ENCODE measurements around the gene STAG3. TPM values are rescaled to one million over a fixed set of nuclear protein-coding genes. Genes with fewer than 3 reads are reported as not detected.
"Not testable (repeated sequence)": the region's sequence is repeated elsewhere in the genome, so short reads cannot be mapped to it uniquely, and the experiment has no call there.

Gene STAG3
- total and polyA plus RNA-seq, 2 of the 4 experiments (the other 2 are of a cell fraction): 0.36 to 0.65 TPM

- ATAC-seq (ENCODE audit: low read depth): no peak
- Histone ChIP-seq H2BK20ac (ENCODE audit: low read depth, low read length) (no peak overlapping the region), H3K27me3 (ENCODE audit: control insufficient read depth, insufficient read depth, low read length) (peaks cover 9% of the 10 kb centered on the region; the same call in 1 of the 2 replicates), H3K56ac (ENCODE audit: extremely low read depth, insufficient read depth, low read length) (no peak overlapping the region), H4K5ac (ENCODE audit: low read depth, low read length) (no peak overlapping the region), H3K4me2 (ENCODE audit: low read depth, low read length) (no peak overlapping the region), H2AK9ac (replicated peaks; ENCODE audit: low read depth, low read length, poor library complexity) (no peak overlapping the region), H3K27ac (ENCODE audit: insufficient read depth, low read length) (no peak overlapping the region), H3K9me1 (ENCODE audit: insufficient read depth, low read length) (no peaks in the 10 kb centered on the region), H3K4me1 (ENCODE audit: control insufficient read depth, insufficient read depth, low read length) (peaks cover 3% of the 10 kb centered on the region), H4K20me1 (ENCODE audit: insufficient read depth, low read length) (no peaks in the 10 kb centered on the region), H4K8ac (ENCODE audit: low read depth in 2 of 2, low read length in 2 of 2) (no peak overlapping the region), H3K14ac (replicated peaks; ENCODE audit: low read depth, low read length) (no peak overlapping the region), H2BK15ac (ENCODE audit: low read depth, low read length) (no peak overlapping the region), H3K36me3 (ENCODE audit: control insufficient read depth, insufficient read depth, low read length) (no peaks in the 10 kb centered on the region), H3K18ac (ENCODE audit: low read depth, low read length) (no peak overlapping the region), H3K79me1 (ENCODE audit: low read depth in 1 of 2, low read length in 2 of 2) (no peaks in the 10 kb centered on the region), H3K9ac (ENCODE audit: low read depth, low read length) (no peak overlapping the region), H2BK5ac (ENCODE audit: low read depth, low read length, poor library complexity, severe bottlenecking) (no peak overlapping the region), H3K23ac (ENCODE audit: low read depth, low read length) (no peak overlapping the region), H4K91ac (ENCODE audit: insufficient read depth, low read depth, low read length) (no peak overlapping the region), H3K4me3 (ENCODE audit: insufficient read depth, low read depth, low read length) (no peak overlapping the region), H3K4ac (ENCODE audit: low read depth, low read length) (no peak overlapping the region), H2AK5ac (ENCODE audit: low read depth, low read length) (no peak overlapping the region), H2BK120ac (ENCODE audit: low read depth, low read length) (no peak overlapping the region), H3K9me3 (ENCODE audit: control insufficient read depth, insufficient read depth, low read length) (no peaks in the 10 kb centered on the region), H2AFZ (replicated peaks; ENCODE audit: low read length, poor library complexity) (no peak overlapping the region)
- no CpG with 5 or more reads among the region's 2 CpGs for WGBS, 2 experiments (ENCODE audit: extremely low coverage in 2 of 2, insufficient read length in 1 of 2)
- in situ Hi-C loops (cut with MboI; ENCODE audit: low sequenced_read_pairs) (no loop called here), intact Hi-C loops (cut with micrococcal nuclease) (no loop called here), dilution Hi-C loops (cut with HindIII; ENCODE audit: low sequenced_read_pairs, unreplicated experiment) (no loop called here)
- TF ChIP-seq CTCF (conservative IDR thresholded peaks at IDR 0.05; ENCODE audit: low read depth, low read length): no peak
- TF ChIP-seq SMC3 (IDR thresholded peaks at IDR 0.05; ENCODE audit: low read depth, low read length): no peak
- ChIA-PET POLR2A (ENCODE audit: unreplicated experiment) (interaction anchor here (0.5 kb wide), 1 partner anchor 760 kb away, joined by 3 read pairs; no protein-coding TSS in a partner anchor), CTCF (no interaction called here)
- no peak for DNase-seq
- no TSS peak for BruUV-seq (replicated peaks)
Observed at GRCh38 chr7:100195222-100195621, 17.5 kb downstream of the STAG3 start.

GRCh38 chr7:100195901-100196322 is 18.2 kb downstream of the STAG3 start:
- H3K4me1 ChIP-seq (ENCODE audit: control insufficient read depth, insufficient read depth, low read length); H3K79me1 ChIP-seq (ENCODE audit: low read depth in 1 of 2, low read length in 2 of 2); in situ Hi-C loops (cut with MboI; ENCODE audit: low sequenced_read_pairs); H2AFZ ChIP-seq (replicated peaks; ENCODE audit: low read length, poor library complexity); H3K4ac ChIP-seq (ENCODE audit: low read depth, low read length); dilution Hi-C loops (cut with HindIII; ENCODE audit: low sequenced_read_pairs, unreplicated experiment); H2BK120ac ChIP-seq (ENCODE audit: low read depth, low read length); BruUV-seq (replicated peaks); H3K23ac ChIP-seq (ENCODE audit: low read depth, low read length); H2BK20ac ChIP-seq (ENCODE audit: low read depth, low read length); H3K56ac ChIP-seq (ENCODE audit: extremely low read depth, insufficient read depth, low read length); H2AK5ac ChIP-seq (ENCODE audit: low read depth, low read length); POLR2A ChIA-PET (ENCODE audit: unreplicated experiment); H4K20me1 ChIP-seq (ENCODE audit: insufficient read depth, low read length); DNase-seq; intact Hi-C loops (cut with micrococcal nuclease); H2BK15ac ChIP-seq (ENCODE audit: low read depth, low read length); H4K8ac ChIP-seq (ENCODE audit: low read depth in 2 of 2, low read length in 2 of 2); CTCF ChIA-PET; H4K5ac ChIP-seq (ENCODE audit: low read depth, low read length); H4K91ac ChIP-seq (ENCODE audit: insufficient read depth, low read depth, low read length); H2BK5ac ChIP-seq (ENCODE audit: low read depth, low read length, poor library complexity, severe bottlenecking); H3K14ac ChIP-seq (replicated peaks; ENCODE audit: low read depth, low read length); H3K4me2 ChIP-seq (ENCODE audit: low read depth, low read length); ATAC-seq (ENCODE audit: low read depth); H3K9ac ChIP-seq (ENCODE audit: low read depth, low read length); H3K27ac ChIP-seq (ENCODE audit: insufficient read depth, low read length); H3K9me1 ChIP-seq (ENCODE audit: insufficient read depth, low read length); H3K9me3 ChIP-seq (ENCODE audit: control insufficient read depth, insufficient read depth, low read length); H3K4me3 ChIP-seq (ENCODE audit: insufficient read depth, low read depth, low read length); H2AK9ac ChIP-seq (replicated peaks; ENCODE audit: low read depth, low read length, poor library complexity); H3K36me3 ChIP-seq (ENCODE audit: control insufficient read depth, insufficient read depth, low read length); H3K18ac ChIP-seq (ENCODE audit: low read depth, low read length): not testable (repeated sequence)
- peaks cover 13% of the 10 kb centered on the region for H3K27me3 ChIP-seq (ENCODE audit: control insufficient read depth, insufficient read depth, low read length)
- 88% methylated on average over 1 of the region's 6 CpGs; no CpG with 5 or more reads in 1 of the 2 experiments for WGBS, 2 experiments (ENCODE audit: extremely low coverage in 2 of 2, insufficient read length in 1 of 2)

Data from IMR-90 (cell line).